ENCODE measurements around the gene RGR.

Gene RGR

DNA sequence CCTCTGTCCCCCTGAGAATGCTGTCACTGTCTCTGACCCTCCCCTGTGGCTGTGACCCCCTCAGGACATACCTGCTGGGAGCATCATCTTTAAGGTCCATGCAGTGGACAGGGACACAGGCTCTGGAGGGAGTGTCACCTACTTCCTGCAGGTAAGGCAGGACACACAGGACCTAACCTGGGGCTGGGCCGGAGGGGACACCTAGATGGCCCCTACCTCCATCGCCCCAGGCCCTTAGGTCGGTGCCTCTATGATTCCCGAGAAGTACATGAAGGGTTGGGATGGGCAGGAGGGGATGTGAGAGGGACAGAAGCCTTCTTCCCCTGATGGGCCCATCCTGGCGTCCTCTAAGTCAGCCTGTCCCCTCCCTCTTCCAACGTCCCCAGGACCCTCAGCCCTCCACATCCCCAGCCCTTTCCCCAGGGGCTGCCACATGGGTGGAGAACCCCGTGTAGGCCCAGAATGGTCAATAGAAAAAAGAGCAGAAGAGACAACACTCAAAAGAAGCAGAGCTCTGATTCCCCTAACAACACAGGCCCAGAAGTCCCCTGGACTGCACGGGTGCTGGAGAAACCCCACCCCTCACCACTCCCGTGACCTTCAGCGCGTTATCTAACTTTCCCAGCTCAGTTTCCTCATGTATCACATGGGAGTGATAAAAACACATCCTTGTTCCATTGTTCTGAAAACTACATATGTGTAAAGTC lies 44.2 kb upstream of the RGR start:
- H3K4me1 Mint-ChIP-seq: no peaks in the 10 kb centered on the region
- H3K27me3 Mint-ChIP-seq (ENCODE audit: low read depth, poor library complexity): peaks cover 34% of the 10 kb centered on the region
- H3K27ac Mint-ChIP-seq: no peak overlapping the region
- no peak for TF ChIP-seq CTCF (IDR thresholded peaks at IDR 0.05)
- no peaks in the 10 kb centered on the region for H3K9me3 Mint-ChIP-seq
- no peaks in the 10 kb centered on the region for H3K36me3 Mint-ChIP-seq (ENCODE audit: low read depth)
- no peak overlapping the region for H3K4me3 Mint-ChIP-seq
- DNase-seq: no peak

DNA sequence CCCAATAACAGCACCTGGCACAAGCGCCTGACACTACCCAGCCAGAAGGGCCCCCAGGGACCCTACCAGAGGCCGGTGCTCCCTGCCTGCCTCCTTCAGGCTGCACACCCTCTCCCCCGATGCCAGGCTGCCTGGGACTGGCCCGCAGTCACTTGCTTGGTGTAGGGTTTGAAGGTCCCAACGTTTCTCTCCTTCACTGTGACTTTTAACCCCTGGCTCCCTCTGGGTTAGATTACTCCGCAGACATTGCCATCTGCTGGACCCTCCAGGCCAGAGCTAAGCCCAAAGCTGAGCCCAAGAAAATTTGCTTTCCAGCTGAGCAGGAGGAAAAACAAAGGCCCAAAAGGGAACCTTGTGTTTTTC lies 43.6 kb upstream of the RGR start:
- H3K4me1 Mint-ChIP-seq: no peaks in the 10 kb centered on the region
- no peak overlapping the region for H3K27ac Mint-ChIP-seq
- H3K27me3 Mint-ChIP-seq (ENCODE audit: low read depth, poor library complexity): peaks cover 31% of the 10 kb centered on the region
- DNase-seq: no peak
- H3K9me3 Mint-ChIP-seq: no peaks in the 10 kb centered on the region
- H3K4me3 Mint-ChIP-seq: no peak overlapping the region
- no peaks in the 10 kb centered on the region for H3K36me3 Mint-ChIP-seq (ENCODE audit: low read depth)
- TF ChIP-seq CTCF (IDR thresholded peaks at IDR 0.05): no peak

- Mint-ChIP-seq H3K4me3 (no peak overlapping the region), H3K36me3 (ENCODE audit: low read depth) (no peaks in the 10 kb centered on the region), H3K9me3 (no peaks in the 10 kb centered on the region), H3K27ac (no peak overlapping the region), H3K4me1 (no peaks in the 10 kb centered on the region), H3K27me3 (ENCODE audit: low read depth, poor library complexity) (peaks cover 31% of the 10 kb centered on the region)
- DNase-seq: no peak
- no peak for TF ChIP-seq CTCF (IDR thresholded peaks at IDR 0.05)
Observed at GRCh38 chr10:84201682-84202081, 43.2 kb upstream of the RGR start.

DNA sequence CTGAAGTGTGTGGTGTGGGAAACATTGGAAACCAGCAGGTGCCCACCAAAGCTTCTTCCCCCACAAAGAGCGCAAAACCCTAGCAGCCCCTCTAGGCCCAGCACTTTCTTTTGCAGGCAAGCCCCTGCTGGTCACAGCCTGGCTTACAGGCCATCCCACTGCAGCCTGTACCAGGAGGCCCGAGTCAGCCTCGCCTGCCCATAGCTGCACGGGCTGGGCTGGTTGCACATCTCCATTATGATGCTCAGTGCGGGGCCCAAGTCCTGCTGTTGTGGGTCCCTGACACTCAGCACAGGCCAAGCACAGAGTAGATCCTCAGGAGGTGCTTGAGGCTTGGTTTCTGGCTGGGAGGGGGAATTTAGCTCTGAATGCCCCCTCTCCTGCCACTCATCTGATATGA lies 42.5 kb upstream of the RGR start:
- H3K27ac Mint-ChIP-seq: no peak overlapping the region
- no peak for DNase-seq
- TF ChIP-seq CTCF (IDR thresholded peaks at IDR 0.05): no peak
- H3K4me1 Mint-ChIP-seq: no peaks in the 10 kb centered on the region
- H3K36me3 Mint-ChIP-seq (ENCODE audit: low read depth): no peaks in the 10 kb centered on the region
- H3K27me3 Mint-ChIP-seq (ENCODE audit: low read depth, poor library complexity): peaks cover 31% of the 10 kb centered on the region
- H3K9me3 Mint-ChIP-seq: no peaks in the 10 kb centered on the region
- H3K4me3 Mint-ChIP-seq: no peak overlapping the region

- peak; percentile 25 for TF ChIP-seq CTCF (IDR thresholded peaks at IDR 0.05)
- Mint-ChIP-seq H3K36me3 (ENCODE audit: low read depth) (no peaks in the 10 kb centered on the region), H3K4me3 (no peak overlapping the region), H3K27me3 (ENCODE audit: low read depth, poor library complexity) (peaks cover 25% of the 10 kb centered on the region), H3K9me3 (no peaks in the 10 kb centered on the region), H3K27ac (no peak overlapping the region), H3K4me1 (no peaks in the 10 kb centered on the region)
- no peak for DNase-seq
Observed at GRCh38 chr10:84204122-84204521, 40.7 kb upstream of the RGR start.

DNA sequence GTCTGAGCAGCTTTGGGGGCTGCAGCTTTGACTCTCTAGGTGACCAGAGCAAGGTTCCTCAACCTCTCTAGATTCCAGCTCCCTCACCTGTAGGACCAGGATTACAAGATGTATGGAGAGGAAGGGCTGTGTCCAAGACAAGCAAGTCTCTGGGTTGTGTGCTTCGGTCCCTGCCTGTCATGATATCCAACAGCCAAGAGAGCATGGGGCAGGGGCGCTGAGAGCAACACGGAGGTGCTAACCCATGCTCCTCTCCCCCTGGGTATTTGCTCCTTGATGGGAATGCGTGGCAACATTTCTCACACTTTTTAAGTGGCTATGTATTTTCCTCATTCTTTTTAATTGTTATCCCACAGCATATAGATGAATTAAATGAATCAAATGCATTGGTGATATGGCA lies 40.2 kb upstream of the RGR start:
- Mint-ChIP-seq H3K4me3 (no peak overlapping the region), H3K4me1 (no peaks in the 10 kb centered on the region), H3K27ac (no peak overlapping the region), H3K36me3 (ENCODE audit: low read depth) (no peaks in the 10 kb centered on the region), H3K27me3 (ENCODE audit: low read depth, poor library complexity) (peaks cover 23% of the 10 kb centered on the region), H3K9me3 (no peaks in the 10 kb centered on the region)
- TF ChIP-seq CTCF (IDR thresholded peaks at IDR 0.05): no peak
- no peak for DNase-seq

All from nephron progenitor cell (in vitro differentiated cells).